Lower leg skin (tissue), 4 donors: ENCODE results near the gene EVI5L. TPM values are rescaled to one million over a fixed set of nuclear protein-coding genes. Genes with fewer than 3 reads are reported as not detected.

Experiments
- DNase-seq, 2 donors: peaks; one replicate each; pipeline ENCODE4 v3.0.0-alpha.2; 2019; ENCODE audit warnings: low spot score in 2 of 2
- H3K4me3 ChIP-seq: fragments of 200-600 bp; sonication (generic); 2 replicates; pipeline ENCODE4 v1.5.1; 2017; ENCODE audit warnings: mild to moderate bottlenecking, low read depth; ENCODE audit not compliant: poor library complexity, severe bottlenecking
- POLR2A ChIP-seq, 2 donors: fragments of 450-650 bp; IDR thresholded peaks; one replicate each; pipeline ENCODE4 v1.6.1; 2016 to 2017; ENCODE audit warnings: antibody characterized with exemption in 2 of 2, mild to moderate bottlenecking in 1 of 2, moderate library complexity in 1 of 2
- WGBS, 2 donors: methylation state at CpG; one replicate each; pipeline ENCODE4 v1.1.5; 2018; 5-methylcytosine and 5-hydroxymethylcytosine counted together
- intact Hi-C: fragments of 100-400 bp; cut with DNase I; formaldehyde crosslinking; loops from one replicate; pipeline ENCODE4 v1.15.0; 2023; ENCODE audit warnings: low total_unique reads
- total RNA-seq, 4 donors: library from RNA; depleted of rRNA; stranded (reverse); fragments of >200 nt; gene quantifications; one replicate each; pipeline ENCODE4 v1.1.0, GENCODE V29; 2016
- TF ChIP-seq, protein P1 (sequence below), 3 donors: fragments of 450-650 bp; IDR thresholded peaks; one replicate each; pipeline ENCODE4 v1.5.1; 2016; ENCODE audit warnings: antibody characterized with exemption in 3 of 3, mild to moderate bottlenecking in 3 of 3, moderate library complexity in 2 of 3

Gene EVI5L
- total RNA-seq: 10 to 100 TPM; 16.2 to 23.3 (median 20.0) TPM

DNA sequence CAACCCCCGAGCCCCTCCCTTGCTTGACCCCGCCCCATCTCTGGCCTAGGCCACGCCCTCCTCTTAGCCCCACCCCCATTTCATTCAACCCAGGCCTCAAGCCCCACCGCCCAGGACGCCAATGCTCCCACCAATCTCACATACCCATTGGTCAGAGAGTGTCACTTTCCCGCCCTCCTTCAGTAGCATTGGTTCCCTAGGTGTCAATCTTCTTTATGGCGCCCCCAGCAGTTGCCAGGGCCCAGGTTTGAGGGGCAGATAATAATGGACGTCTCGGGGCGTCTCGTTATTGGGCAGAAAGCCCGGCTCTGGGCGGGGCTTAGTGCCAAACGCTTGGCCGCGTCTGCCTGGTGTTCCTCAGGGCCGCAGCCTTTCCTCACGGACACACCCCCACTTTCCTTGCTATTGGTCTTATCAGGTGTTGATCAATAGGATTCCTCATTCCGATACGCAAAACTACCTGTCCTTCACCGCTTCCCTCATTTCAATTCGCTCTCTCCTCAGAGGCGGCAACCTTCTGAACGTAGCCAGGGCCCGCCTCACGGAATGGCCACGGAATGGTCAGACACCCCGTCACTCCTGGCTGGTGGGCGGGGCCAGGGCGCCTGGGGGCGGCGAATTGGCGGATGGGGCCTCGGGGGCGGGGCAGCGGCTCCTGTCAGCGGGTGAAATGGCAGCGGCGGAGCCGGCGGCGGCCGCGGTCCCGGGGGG lies at the start of gene EVI5L:
TSS of gene EVI5L (plus strand) at position 658 of the 711 bp plus-strand sequence. CDS start 16,325 bp downstream, outside the sequence.
- 0% methylated on average over 30 to 34 of the region's 45 CpGs for WGBS, 2 donors
- peak within 1 kb of the TSS; percentile 33 for H3K4me3 ChIP-seq
- DNase-seq: peak; percentile 98 to 100
- TF ChIP-seq, protein P1, sequence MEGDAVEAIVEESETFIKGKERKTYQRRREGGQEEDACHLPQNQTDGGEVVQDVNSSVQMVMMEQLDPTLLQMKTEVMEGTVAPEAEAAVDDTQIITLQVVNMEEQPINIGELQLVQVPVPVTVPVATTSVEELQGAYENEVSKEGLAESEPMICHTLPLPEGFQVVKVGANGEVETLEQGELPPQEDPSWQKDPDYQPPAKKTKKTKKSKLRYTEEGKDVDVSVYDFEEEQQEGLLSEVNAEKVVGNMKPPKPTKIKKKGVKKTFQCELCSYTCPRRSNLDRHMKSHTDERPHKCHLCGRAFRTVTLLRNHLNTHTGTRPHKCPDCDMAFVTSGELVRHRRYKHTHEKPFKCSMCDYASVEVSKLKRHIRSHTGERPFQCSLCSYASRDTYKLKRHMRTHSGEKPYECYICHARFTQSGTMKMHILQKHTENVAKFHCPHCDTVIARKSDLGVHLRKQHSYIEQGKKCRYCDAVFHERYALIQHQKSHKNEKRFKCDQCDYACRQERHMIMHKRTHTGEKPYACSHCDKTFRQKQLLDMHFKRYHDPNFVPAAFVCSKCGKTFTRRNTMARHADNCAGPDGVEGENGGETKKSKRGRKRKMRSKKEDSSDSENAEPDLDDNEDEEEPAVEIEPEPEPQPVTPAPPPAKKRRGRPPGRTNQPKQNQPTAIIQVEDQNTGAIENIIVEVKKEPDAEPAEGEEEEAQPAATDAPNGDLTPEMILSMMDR (IDR thresholded peaks at IDR 0.05): peak in 1 of 3 donors; percentile 26
- no peak for TF ChIP-seq POLR2A (IDR thresholded peaks at IDR 0.05)
- intact Hi-C loops: no loop called here

DNA sequence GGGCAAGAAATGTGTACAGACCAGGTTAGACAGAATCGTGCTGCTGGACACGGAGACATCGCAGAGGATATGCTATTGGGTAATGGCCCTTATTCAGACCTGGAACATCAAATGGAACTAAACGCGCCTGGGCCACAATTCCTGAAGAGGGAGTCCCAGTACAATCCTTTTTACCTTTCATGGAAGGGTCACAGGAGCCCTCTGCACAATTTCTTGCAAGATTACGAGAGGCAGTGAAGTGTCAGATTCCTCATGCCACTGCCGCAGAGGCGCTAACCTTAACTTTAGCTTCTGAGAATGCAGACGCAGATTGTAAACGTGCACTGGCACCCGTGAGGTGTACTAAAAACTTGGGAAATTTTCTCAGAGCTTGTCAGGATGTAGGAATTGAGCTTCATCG lies 48.9 kb upstream of the EVI5L start:
- no peak overlapping the region for H3K4me3 ChIP-seq
- intact Hi-C loops: no loop called here
- peak in 1 of 2 donors; percentile 46 for DNase-seq
- no peak for TF ChIP-seq POLR2A (IDR thresholded peaks at IDR 0.05)
- TF ChIP-seq, protein P1 (IDR thresholded peaks at IDR 0.05): no peak
- WGBS, 2 donors: 56 to 63% methylated on average over 12 of the region's 12 CpGs

DNA sequence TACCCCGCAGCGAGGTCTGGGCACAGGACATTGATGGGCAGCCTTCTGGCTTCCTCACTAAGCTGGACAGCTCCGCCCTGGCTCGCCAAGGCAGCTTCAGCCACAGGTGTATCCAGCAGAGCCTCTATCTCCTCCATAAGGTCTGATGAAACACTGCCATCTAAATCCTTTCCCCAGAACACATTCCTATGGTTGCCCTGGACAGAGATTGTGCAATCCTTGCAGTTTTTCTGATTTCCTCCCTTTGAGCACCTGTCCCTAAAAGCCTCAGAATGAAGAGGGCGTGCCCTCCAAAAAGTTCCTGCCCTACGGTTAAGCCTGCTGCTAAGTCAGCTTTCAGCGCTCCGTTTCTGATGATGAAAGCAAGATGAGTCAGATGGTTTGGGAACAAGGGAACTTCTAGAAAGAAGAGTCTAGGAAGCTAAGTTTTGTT lies 46.0 kb upstream of the EVI5L start:
- WGBS, 2 donors: 16 to 17% methylated on average over 8 of the region's 8 CpGs
- TF ChIP-seq, protein P1 (IDR thresholded peaks at IDR 0.05): no peak
- no peak for TF ChIP-seq POLR2A (IDR thresholded peaks at IDR 0.05)
- no peak overlapping the region for H3K4me3 ChIP-seq
- intact Hi-C loops: no loop called here
- peak; percentile 50 to 76 for DNase-seq

DNA sequence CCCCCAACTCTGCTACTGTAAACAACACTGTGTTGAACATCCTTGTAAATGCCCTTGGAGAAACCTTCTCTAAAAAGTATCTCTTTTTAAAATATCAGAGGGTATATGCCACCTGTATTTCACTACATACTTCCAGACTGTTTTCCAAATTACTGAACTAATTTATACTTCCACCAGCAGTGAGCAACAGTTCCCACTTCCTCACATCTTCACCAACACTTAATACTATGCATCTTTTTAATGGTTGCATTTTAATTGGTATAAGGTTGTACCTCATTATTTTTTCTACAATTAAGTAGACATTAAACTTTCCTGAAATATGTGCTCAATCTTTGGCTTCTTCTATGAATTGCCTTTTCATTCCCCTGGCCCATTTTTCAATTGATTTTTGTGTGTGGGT lies 45.2 kb upstream of the EVI5L start:
- DNase-seq: no peak
- H3K4me3 ChIP-seq: no peak overlapping the region
- TF ChIP-seq, protein P1 (IDR thresholded peaks at IDR 0.05): no peak
- no peak for TF ChIP-seq POLR2A (IDR thresholded peaks at IDR 0.05)
- intact Hi-C loops: no loop called here

DNA sequence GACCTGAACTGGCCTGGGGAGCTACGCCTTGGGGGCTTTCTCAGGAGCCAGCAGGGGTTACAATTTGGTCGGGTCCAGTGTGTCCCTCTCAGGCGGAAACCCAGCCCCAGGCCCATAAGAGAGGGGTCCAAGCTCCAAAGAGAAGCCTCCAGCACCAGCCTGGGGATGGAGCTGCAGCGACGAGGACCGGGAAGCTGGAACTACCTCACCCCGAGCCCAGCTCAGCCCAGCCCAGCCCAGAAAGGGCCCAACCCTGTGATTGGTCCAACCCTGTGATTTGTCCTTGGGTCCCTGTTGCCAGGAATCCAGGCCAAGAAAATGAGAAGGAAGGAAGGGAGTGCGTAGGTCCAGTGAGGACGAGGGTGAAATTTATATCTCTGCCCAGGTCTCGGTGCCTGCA lies 42.9 kb upstream of the EVI5L start:
- no peak overlapping the region for H3K4me3 ChIP-seq
- WGBS, 2 donors: 31 to 47% methylated on average over 10 of the region's 10 CpGs
- TF ChIP-seq, protein P1 (IDR thresholded peaks at IDR 0.05): no peak
- TF ChIP-seq POLR2A (IDR thresholded peaks at IDR 0.05): no peak
- DNase-seq: peak; percentile 27 to 86
- intact Hi-C loops: no loop called here
